WTC11 (cell line): ENCODE results near the gene FBXL7. TPM values are rescaled to one million over a fixed set of nuclear protein-coding genes. Genes with fewer than 3 reads are reported as not detected.

Experiments
- ATAC-seq: fragments of 200-7000 bp; cut with Tn5 transposase; 2 replicates; pipeline ENCODE4 v1.10.0; 2021; ENCODE audit warnings: mild to moderate bottlenecking, moderate library complexity
- CTCF ChIA-PET: fragments of 300-600 bp; sonication (Branson Sonifier 250); formaldehyde crosslinking; loops from one replicate; lab custom pipeline; 2021; ENCODE audit warnings: antibody characterized with exemption; lab: Charles Lee
- POLR2A ChIA-PET: fragments of 350-600 bp; sonication (Branson Sonifier 250); formaldehyde crosslinking; loops from one replicate; lab custom pipeline; 2021; ENCODE audit warnings: antibody characterized with exemption; lab: Charles Lee
- DNase-seq: peaks from one replicate; pipeline ENCODE4 v3.0.0; 2021; ENCODE audit warnings: low spot score
- H3K27ac Mint-ChIP-seq: 2 replicates; pipeline ENCODE4 v1.8.0; 2021; ENCODE audit warnings: mixed read lengths
- H3K27me3 Mint-ChIP-seq: 2 replicates; pipeline ENCODE4 v1.8.0; 2021; ENCODE audit warnings: low read depth, mild to moderate bottlenecking, moderate library complexity, mixed read lengths
- H3K36me3 Mint-ChIP-seq: 2 replicates; pipeline ENCODE4 v1.8.0; 2021; ENCODE audit warnings: mixed read lengths
- H3K4me1 Mint-ChIP-seq: 2 replicates; pipeline ENCODE4 v1.8.0; 2022; ENCODE audit warnings: mixed read lengths
- H3K4me3 Mint-ChIP-seq: 2 replicates; pipeline ENCODE4 v1.8.0; 2021; ENCODE audit warnings: mild to moderate bottlenecking, moderate library complexity, mixed read lengths
- H3K9me3 Mint-ChIP-seq: 2 replicates; pipeline ENCODE4 v1.8.0; 2021; ENCODE audit warnings: mixed read lengths
- CBFB ChIP-seq: sonication (generic); formaldehyde crosslinking; IDR thresholded peaks from 2 replicates; pipeline ENCODE4 v1.8.1; 2022; ENCODE audit warnings: mild to moderate bottlenecking, low read depth, missing genetic modification reagents
- CDX4 ChIP-seq: fragments of 250-450 bp; sonication (Bioruptor Pico); IDR thresholded peaks from 2 replicates; pipeline ENCODE4 v1.9.0; 2021; ENCODE audit warnings: moderate library complexity, mild to moderate bottlenecking, inconsistent platforms, borderline replicate concordance
- CREM ChIP-seq: sonication (generic); formaldehyde crosslinking; IDR thresholded peaks from 2 replicates; pipeline ENCODE4 v1.8.1; 2022; ENCODE audit warnings: mild to moderate bottlenecking, missing genetic modification reagents, moderate library complexity
- CTCF ChIP-seq: fragments of 200-600 bp; IDR thresholded peaks from 2 replicates; pipeline ENCODE4 v1.8.0; 2022; ENCODE audit warnings: antibody characterized with exemption
- ELF4 ChIP-seq: sonication (generic); formaldehyde crosslinking; IDR thresholded peaks from 2 replicates; pipeline ENCODE4 v1.8.1; 2022; ENCODE audit warnings: low read depth, mild to moderate bottlenecking, moderate library complexity, missing genetic modification reagents
- ERG ChIP-seq: fragments of 250-450 bp; sonication (Bioruptor Pico); IDR thresholded peaks from 2 replicates; pipeline ENCODE4 v1.8.0; 2021; ENCODE audit warnings: mild to moderate bottlenecking
- FOXK1 ChIP-seq: sonication (generic); formaldehyde crosslinking; IDR thresholded peaks from 2 replicates; pipeline ENCODE4 v1.8.0; 2022; ENCODE audit warnings: mild to moderate bottlenecking, moderate library complexity, missing genetic modification reagents
- GABPB1 ChIP-seq: sonication (generic); formaldehyde crosslinking; IDR thresholded peaks from 2 replicates; pipeline ENCODE4 v1.8.1; 2023; ENCODE audit warnings: mild to moderate bottlenecking, missing genetic modification reagents
- GRHL2 ChIP-seq: fragments of 250-450 bp; sonication (Bioruptor Pico); IDR thresholded peaks from 2 replicates; pipeline ENCODE4 v1.8.0; 2022; ENCODE audit warnings: mild to moderate bottlenecking, moderate library complexity; ENCODE audit not compliant: insufficient replicate concordance, severe bottlenecking
- HMGA2 ChIP-seq: fragments of 250-450 bp; sonication (Bioruptor Pico); IDR thresholded peaks from 2 replicates; pipeline ENCODE4 v1.4.0; 2021; ENCODE audit warnings: mild to moderate bottlenecking, moderate library complexity
- IRF2 ChIP-seq: sonication (generic); formaldehyde crosslinking; IDR thresholded peaks from 2 replicates; pipeline ENCODE4 v1.8.0; 2022; ENCODE audit warnings: low read depth, missing genetic modification reagents, borderline replicate concordance
- MYBL2 ChIP-seq: sonication (generic); formaldehyde crosslinking; IDR thresholded peaks from 2 replicates; pipeline ENCODE4 v1.8.1; 2023; ENCODE audit warnings: mild to moderate bottlenecking, moderate library complexity, missing genetic modification reagents
- NR2C2 ChIP-seq: sonication (generic); formaldehyde crosslinking; IDR thresholded peaks from 2 replicates; pipeline ENCODE4 v1.8.0; 2022; ENCODE audit warnings: mild to moderate bottlenecking, missing genetic modification reagents
- NR3C1 ChIP-seq: sonication (generic); formaldehyde crosslinking; conservative IDR thresholded peaks from 2 replicates; pipeline ENCODE4 v1.8.1; 2023; ENCODE audit warnings: low read depth, mild to moderate bottlenecking, missing genetic modification reagents
- PREB ChIP-seq: sonication (generic); formaldehyde crosslinking; IDR thresholded peaks from 2 replicates; pipeline ENCODE4 v1.8.1; 2022; ENCODE audit warnings: mild to moderate bottlenecking, missing genetic modification reagents, moderate library complexity, borderline replicate concordance
- PRRX2 ChIP-seq: fragments of 250-450 bp; sonication (Bioruptor Pico); IDR thresholded peaks from 2 replicates; pipeline ENCODE4 v1.8.0; 2021; ENCODE audit warnings: mild to moderate bottlenecking
- RORB ChIP-seq: fragments of 250-450 bp; sonication (Bioruptor Pico); IDR thresholded peaks from 2 replicates; pipeline ENCODE4 v1.9.0; 2021; ENCODE audit warnings: mild to moderate bottlenecking
- TCF7 ChIP-seq: sonication (generic); formaldehyde crosslinking; IDR thresholded peaks from 2 replicates; pipeline ENCODE4 v1.8.0; 2022; ENCODE audit warnings: mild to moderate bottlenecking, low read depth, missing genetic modification reagents, moderate library complexity
- TEAD1 ChIP-seq: sonication (generic); formaldehyde crosslinking; IDR thresholded peaks from 2 replicates; pipeline ENCODE4 v1.8.0; 2022; ENCODE audit warnings: mild to moderate bottlenecking, missing genetic modification reagents
- ZNF121 ChIP-seq: sonication (generic); formaldehyde crosslinking; IDR thresholded peaks from 2 replicates; pipeline ENCODE4 v1.8.0; 2023; ENCODE audit warnings: missing genetic modification reagents
- ZNF317 ChIP-seq: sonication (generic); formaldehyde crosslinking; IDR thresholded peaks from 2 replicates; pipeline ENCODE4 v1.8.1; 2023; ENCODE audit warnings: low read depth, mild to moderate bottlenecking, moderate library complexity, missing genetic modification reagents, borderline replicate concordance
- ZNF416 ChIP-seq: fragments of 250-450 bp; sonication (Bioruptor Pico); IDR thresholded peaks from 2 replicates; pipeline ENCODE4 v1.9.0; 2021; ENCODE audit warnings: mild to moderate bottlenecking, inconsistent platforms
- ZNF423 ChIP-seq: fragments of 250-450 bp; sonication (Bioruptor Pico); IDR thresholded peaks from 2 replicates; pipeline ENCODE4 v2.1.2; 2022; ENCODE audit warnings: mild to moderate bottlenecking, moderate library complexity
- ZNF671 ChIP-seq: fragments of 250-450 bp; sonication (Bioruptor Pico); IDR thresholded peaks from 2 replicates; pipeline ENCODE4 v1.8.0; 2021; ENCODE audit warnings: mild to moderate bottlenecking
- total RNA-seq: library from RNA; stranded (reverse); gene quantifications from 3 replicates; pipeline ENCODE4 v1.2.3, GENCODE V29; 2021
- TF ChIP-seq, protein P1 (sequence below): sonication (generic); formaldehyde crosslinking; IDR thresholded peaks from 2 replicates; pipeline ENCODE4 v1.8.1; 2022; ENCODE audit warnings: low read depth, missing genetic modification reagents, borderline replicate concordance
- TF ChIP-seq, protein P2 (sequence below): fragments of 250-450 bp; sonication (Bioruptor Pico); IDR thresholded peaks from 2 replicates; pipeline ENCODE4 v1.9.0; 2021; ENCODE audit warnings: mild to moderate bottlenecking, borderline replicate concordance
- TF ChIP-seq, protein P3 (sequence below): fragments of 250-450 bp; sonication (Bioruptor Pico); IDR thresholded peaks from 2 replicates; pipeline ENCODE4 v1.9.0; 2021; ENCODE audit warnings: mild to moderate bottlenecking

Gene FBXL7
- total RNA-seq, 1 experiment from 2014 or later: 13.8 TPM

DNA sequence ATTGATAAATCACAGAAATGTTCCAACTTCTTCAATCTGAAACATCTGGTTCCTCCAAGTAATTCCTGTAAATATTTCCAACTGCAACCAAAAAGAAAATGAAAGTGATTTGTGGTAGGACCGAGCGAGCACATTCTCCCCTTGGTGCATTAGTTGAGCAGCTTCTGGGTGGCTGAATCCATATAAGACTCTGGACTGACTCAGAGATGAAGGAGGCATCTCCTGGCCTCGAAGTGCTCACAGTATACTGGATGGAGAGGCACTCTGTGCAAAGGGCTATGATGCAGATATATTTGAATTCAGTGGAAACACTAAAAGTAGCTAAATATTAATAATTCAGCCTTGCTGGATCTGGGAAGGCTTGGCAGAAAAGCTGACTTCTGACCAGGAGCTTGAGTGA is 414.7 kb downstream of the FBXL7 start:
- Mint-ChIP-seq H3K4me3 (no peak overlapping the region), H3K27ac (no peak overlapping the region), H3K27me3 (no peaks in the 10 kb centered on the region), H3K9me3 (no peaks in the 10 kb centered on the region), H3K36me3 (no peaks in the 10 kb centered on the region), H3K4me1 (peaks cover 40% of the 10 kb centered on the region)
- TF ChIP-seq PRRX2 (CRISPR knock-in tag): no peak
- no peak for TF ChIP-seq CTCF
- no peak for TF ChIP-seq ERG
- TF ChIP-seq TCF7: no peak
- no peak for TF ChIP-seq RORB (CRISPR knock-in tag)
- TF ChIP-seq IRF2: no peak
- TF ChIP-seq PREB (CRISPR knock-in tag): no peak
- no peak for TF ChIP-seq NR3C1 (CRISPR knock-in tag)
- TF ChIP-seq, protein P1, sequence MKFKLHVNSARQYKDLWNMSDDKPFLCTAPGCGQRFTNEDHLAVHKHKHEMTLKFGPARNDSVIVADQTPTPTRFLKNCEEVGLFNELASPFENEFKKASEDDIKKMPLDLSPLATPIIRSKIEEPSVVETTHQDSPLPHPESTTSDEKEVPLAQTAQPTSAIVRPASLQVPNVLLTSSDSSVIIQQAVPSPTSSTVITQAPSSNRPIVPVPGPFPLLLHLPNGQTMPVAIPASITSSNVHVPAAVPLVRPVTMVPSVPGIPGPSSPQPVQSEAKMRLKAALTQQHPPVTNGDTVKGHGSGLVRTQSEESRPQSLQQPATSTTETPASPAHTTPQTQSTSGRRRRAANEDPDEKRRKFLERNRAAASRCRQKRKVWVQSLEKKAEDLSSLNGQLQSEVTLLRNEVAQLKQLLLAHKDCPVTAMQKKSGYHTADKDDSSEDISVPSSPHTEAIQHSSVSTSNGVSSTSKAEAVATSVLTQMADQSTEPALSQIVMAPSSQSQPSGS: no peak
- TF ChIP-seq CDX4 (CRISPR knock-in tag): no peak
- TF ChIP-seq ZNF317: no peak
- TF ChIP-seq NR2C2 (CRISPR knock-in tag): no peak
- no peak for TF ChIP-seq TEAD1 (CRISPR knock-in tag)
- no peak for TF ChIP-seq ELF4 (CRISPR knock-in tag)
- ATAC-seq (no peak), DNase-seq (no peak)
- ChIA-PET POLR2A (no interaction called here), CTCF (no interaction called here)

DNA sequence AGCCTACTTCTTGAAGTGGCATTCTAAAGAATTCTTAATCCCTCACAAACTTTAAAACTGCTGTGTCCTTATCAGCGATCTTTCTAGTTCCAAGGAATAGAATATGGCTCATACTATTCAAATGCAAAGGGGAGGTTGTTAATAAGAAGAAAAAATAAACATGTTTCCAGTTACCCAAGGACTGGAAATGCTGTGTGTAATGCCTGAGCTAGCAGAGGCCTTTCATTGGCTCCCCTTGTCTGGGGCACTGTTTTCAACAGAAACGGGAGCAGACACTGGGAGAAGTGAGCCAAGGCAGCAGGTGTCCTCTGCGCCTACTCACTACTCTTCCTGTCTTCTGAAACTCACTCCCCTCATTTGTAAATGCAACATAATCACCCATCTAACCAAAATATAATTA is 426.6 kb downstream of the FBXL7 start:
- no peak for DNase-seq
- H3K27ac Mint-ChIP-seq: peak overlapping the region; percentile 5; the same call in 1 of the 2 replicates
- peaks cover 12% of the 10 kb centered on the region for H3K4me1 Mint-ChIP-seq
- ATAC-seq: peak; percentile 67; the same call in 1 of the 2 replicates
- H3K27me3 Mint-ChIP-seq: no peaks in the 10 kb centered on the region
- POLR2A ChIA-PET: no interaction called here
- CTCF ChIA-PET: no interaction called here
- H3K36me3 Mint-ChIP-seq: no peaks in the 10 kb centered on the region
- H3K4me3 Mint-ChIP-seq: no peak overlapping the region
- H3K9me3 Mint-ChIP-seq: no peaks in the 10 kb centered on the region
- TF ChIP-seq, protein P2, sequence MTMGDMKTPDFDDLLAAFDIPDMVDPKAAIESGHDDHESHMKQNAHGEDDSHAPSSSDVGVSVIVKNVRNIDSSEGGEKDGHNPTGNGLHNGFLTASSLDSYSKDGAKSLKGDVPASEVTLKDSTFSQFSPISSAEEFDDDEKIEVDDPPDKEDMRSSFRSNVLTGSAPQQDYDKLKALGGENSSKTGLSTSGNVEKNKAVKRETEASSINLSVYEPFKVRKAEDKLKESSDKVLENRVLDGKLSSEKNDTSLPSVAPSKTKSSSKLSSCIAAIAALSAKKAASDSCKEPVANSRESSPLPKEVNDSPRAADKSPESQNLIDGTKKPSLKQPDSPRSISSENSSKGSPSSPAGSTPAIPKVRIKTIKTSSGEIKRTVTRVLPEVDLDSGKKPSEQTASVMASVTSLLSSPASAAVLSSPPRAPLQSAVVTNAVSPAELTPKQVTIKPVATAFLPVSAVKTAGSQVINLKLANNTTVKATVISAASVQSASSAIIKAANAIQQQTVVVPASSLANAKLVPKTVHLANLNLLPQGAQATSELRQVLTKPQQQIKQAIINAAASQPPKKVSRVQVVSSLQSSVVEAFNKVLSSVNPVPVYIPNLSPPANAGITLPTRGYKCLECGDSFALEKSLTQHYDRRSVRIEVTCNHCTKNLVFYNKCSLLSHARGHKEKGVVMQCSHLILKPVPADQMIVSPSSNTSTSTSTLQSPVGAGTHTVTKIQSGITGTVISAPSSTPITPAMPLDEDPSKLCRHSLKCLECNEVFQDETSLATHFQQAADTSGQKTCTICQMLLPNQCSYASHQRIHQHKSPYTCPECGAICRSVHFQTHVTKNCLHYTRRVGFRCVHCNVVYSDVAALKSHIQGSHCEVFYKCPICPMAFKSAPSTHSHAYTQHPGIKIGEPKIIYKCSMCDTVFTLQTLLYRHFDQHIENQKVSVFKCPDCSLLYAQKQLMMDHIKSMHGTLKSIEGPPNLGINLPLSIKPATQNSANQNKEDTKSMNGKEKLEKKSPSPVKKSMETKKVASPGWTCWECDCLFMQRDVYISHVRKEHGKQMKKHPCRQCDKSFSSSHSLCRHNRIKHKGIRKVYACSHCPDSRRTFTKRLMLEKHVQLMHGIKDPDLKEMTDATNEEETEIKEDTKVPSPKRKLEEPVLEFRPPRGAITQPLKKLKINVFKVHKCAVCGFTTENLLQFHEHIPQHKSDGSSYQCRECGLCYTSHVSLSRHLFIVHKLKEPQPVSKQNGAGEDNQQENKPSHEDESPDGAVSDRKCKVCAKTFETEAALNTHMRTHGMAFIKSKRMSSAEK (CRISPR knock-in tag): no peak
- TF ChIP-seq ZNF416 (CRISPR knock-in tag) (no peak), GABPB1 (no peak), IRF2 (no peak), CBFB (CRISPR knock-in tag) (no peak), ZNF121 (no peak), MYBL2 (CRISPR knock-in tag) (no peak), HMGA2 (no peak), FOXK1 (CRISPR knock-in tag) (no peak), RORB (CRISPR knock-in tag) (no peak), GRHL2 (no peak), ZNF423 (CRISPR knock-in tag) (no peak), ZNF671 (no peak), CREM (CRISPR knock-in tag) (no peak)
- TF ChIP-seq, protein P3, sequence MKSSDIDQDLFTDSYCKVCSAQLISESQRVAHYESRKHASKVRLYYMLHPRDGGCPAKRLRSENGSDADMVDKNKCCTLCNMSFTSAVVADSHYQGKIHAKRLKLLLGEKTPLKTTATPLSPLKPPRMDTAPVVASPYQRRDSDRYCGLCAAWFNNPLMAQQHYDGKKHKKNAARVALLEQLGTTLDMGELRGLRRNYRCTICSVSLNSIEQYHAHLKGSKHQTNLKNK (CRISPR knock-in tag): no peak
